ENCODE results near the gene PLEKHG2. TPM values are rescaled to one million over a fixed set of nuclear protein-coding genes. Genes with fewer than 3 reads are reported as not detected.

The PLEKHG2 gene
- total and polyA plus RNA-seq, 9 of the 15 experiments (the other 6 are each of a cell fraction or from before 2014, with no cell fraction given): 0.98 to 45.7 (median 9.8) TPM

GRCh38 chr19:39422020-39422419, 9.6 kb downstream of the PLEKHG2 start:
- CTCF ChIA-PET (ENCODE audit: low intra/inter-chr PET ratio): no interaction called here
- TF ChIP-seq PRDM10 (IDR thresholded peaks at IDR 0.05; ENCODE audit: partially characterized antibody) (no peak), ZBTB33 (CRISPR knock-in tag; IDR thresholded peaks at IDR 0.05) (peak; percentile 52; the same call in 1 of the 2 replicates), MAFG (tag; conservative IDR thresholded peaks at IDR 0.05) (peak; percentile 37; the same call in 1 of the 2 replicates), ZBED1 (IDR thresholded peaks at IDR 0.05) (no peak), GABPB1 (CRISPR knock-in tag; IDR thresholded peaks at IDR 0.05) (no peak), SAFB (IDR thresholded peaks at IDR 0.05; ENCODE audit: borderline replicate concordance, low read depth, low read length) (no peak), HNRNPH1 (optimal IDR thresholded peaks at IDR 0.05; ENCODE audit: low read depth, low read length) (no peak), C11orf30 (IDR thresholded peaks at IDR 0.05; ENCODE audit: low read depth) (0 out of 2 replicates have a peak, but pooled peaks have one; percentile 30), ZNF316 (IDR thresholded peaks at IDR 0.05) (peak; percentile 55), TSHZ1 (CRISPR knock-in tag; IDR thresholded peaks at IDR 0.05) (no peak), THAP7 (CRISPR knock-in tag; IDR thresholded peaks at IDR 0.05) (no peak), ZNF184 (CRISPR knock-in tag; IDR thresholded peaks at IDR 0.05) (no peak)

More at GRCh38 chr19:39422020-39422419, 9.6 kb downstream of the PLEKHG2 start:
- intact Hi-C loops (cut with micrococcal nuclease) (no loop called here), in situ Hi-C loops (cut with MboI) (no loop called here)
- 98% methylated on average over 5 of the region's 5 CpGs for WGBS (ENCODE audit: insufficient coverage, low coverage, missing lambda C conversion rate)
- BruUV-seq (replicated peaks): no TSS peak
- ATAC-seq (no peak), DNase-seq (ENCODE audit: extremely low read depth in 1 of 4, low spot score in 3 of 4) (no peak), FAIRE-seq (no peak)
- no peaks in the 10 kb centered on the region for H3K9me1 ChIP-seq (ENCODE audit: control insufficient read depth, insufficient read depth, low read length)
- H3K36me3 ChIP-seq (ENCODE audit: control insufficient read depth, insufficient read depth, low read length): peaks cover 30% of the 10 kb centered on the region; the same call in 2 of the 3 replicates
- no peak overlapping the region for H3K4me3 ChIP-seq
- no peak overlapping the region for H3K9ac ChIP-seq (ENCODE audit: insufficient read depth in 1 of 2, low read depth in 2 of 2, low read length in 2 of 2)
- no peaks in the 10 kb centered on the region for H4K20me1 ChIP-seq (replicated peaks; ENCODE audit: control insufficient read depth, insufficient read depth, low read length)
- H3K27me3 ChIP-seq (ENCODE audit: control insufficient read depth in 2 of 2, insufficient read depth in 2 of 2, low read length in 2 of 2): no peaks in the 10 kb centered on the region
- no peak overlapping the region for H2AFZ ChIP-seq (ENCODE audit: low read depth, low read length)
- no peaks in the 10 kb centered on the region for H3K9me3 ChIP-seq (replicated peaks; ENCODE audit: control insufficient read depth, insufficient read depth, low read depth, low read length)
- no peak overlapping the region for H3K27ac ChIP-seq (ENCODE audit: extremely low read depth, low read depth, low read length)
- no peaks in the 10 kb centered on the region for H3K79me2 ChIP-seq (ENCODE audit: control insufficient read depth, insufficient read depth, low read length)
- H3K4me1 ChIP-seq (replicated peaks in 1 of 2; ENCODE audit: control insufficient read depth in 2 of 2, insufficient read depth in 2 of 2, low read length in 2 of 2): peaks cover 0 to 13% of the 10 kb centered on the region in 2 experiments; a peak in 1 of 5 replicates
- POLR2A ChIA-PET: interaction anchor here (9.1 kb wide), 1 partner anchor 11 kb away, joined by 141 read pairs; the partner anchor contains the start of gene RPS16
- no peak overlapping the region for H3K4me2 ChIP-seq (ENCODE audit: insufficient read depth, low read length)
